NCI-H128 (cell line): ENCODE data around the gene MPP2.
"Not testable (repeated sequence)": the region's sequence is repeated elsewhere in the genome, so short reads cannot be mapped to it uniquely, and the experiment has no call there.

Experiments
- DNase-seq: peaks from one replicate; lab custom pipeline; 2025; ENCODE audit not compliant: unreplicated experiment; lab: John Stamatoyannopoulos, UW

Gene MPP2

GRCh38 chr17:43877451-43878155 is 29.7 kb downstream of the MPP2 start:
- DNase-seq = no peak

GRCh38 chr17:43877031-43877430 is 30.3 kb downstream of the MPP2 start:
- DNase-seq = no peak

- DNase-seq = no peak
Measured at GRCh38 chr17:43875476-43876147, 31.7 kb downstream of the MPP2 start.

GRCh38 chr17:43874293-43874692 is 33.0 kb downstream of the MPP2 start:
- DNase-seq = no peak

- no peak for DNase-seq
Measured at GRCh38 chr17:43873815-43874214, 33.5 kb downstream of the MPP2 start.

- no peak for DNase-seq
Measured at GRCh38 chr17:43873091-43873490, 34.2 kb downstream of the MPP2 start.

GRCh38 chr17:43871946-43872690 is 35.2 kb downstream of the MPP2 start:
- DNase-seq = no peak

- not testable (repeated sequence) for DNase-seq
Measured at GRCh38 chr17:43869031-43869430, 38.3 kb downstream of the MPP2 start.

- DNase-seq = no peak
Measured at GRCh38 chr17:43868226-43868994, 38.9 kb downstream of the MPP2 start.

- DNase-seq = no peak
Measured at GRCh38 chr17:43864161-43864984, 43.0 kb downstream of the MPP2 start.

- DNase-seq = no peak
Measured at GRCh38 chr17:43861960-43862359, 45.4 kb downstream of the MPP2 start.

- no peak for DNase-seq
Measured at GRCh38 chr17:43860927-43861622, 46.3 kb downstream of the MPP2 start.

- DNase-seq = no peak
Measured at GRCh38 chr17:43860077-43860725, 47.1 kb downstream of the MPP2 start.

- DNase-seq = no peak
Measured at GRCh38 chr17:43857957-43858600, 49.3 kb downstream of the MPP2 start.

- DNase-seq = no peak
Measured at GRCh38 chr17:43857141-43857540, 50.2 kb downstream of the MPP2 start.

- DNase-seq = no peak
Measured at GRCh38 chr17:43856141-43856540, 51.2 kb downstream of the MPP2 start.

- DNase-seq = no peak
Measured at GRCh38 chr17:43855061-43855460, 52.3 kb downstream of the MPP2 start.

- no peak for DNase-seq
Measured at GRCh38 chr17:43854498-43854897, 52.8 kb downstream of the MPP2 start.

- DNase-seq = no peak
Measured at GRCh38 chr17:43853546-43853945, 53.8 kb downstream of the MPP2 start.
